ENCODE results near the gene PYGO2. TPM values are rescaled to one million over a fixed set of nuclear protein-coding genes. Genes with fewer than 3 reads are reported as not detected.
"Not testable (repeated sequence)": the region's sequence is repeated elsewhere in the genome, so short reads cannot be mapped to it uniquely, and the experiment has no call there.

The PYGO2 gene
- total RNA-seq, 1 donor from 2014 or later: 42.5 TPM

GRCh38 chr1:154911691-154912550 is 49.7 kb downstream of the PYGO2 start:
- DNase-seq (ENCODE audit: low read depth in 2 of 2): no peak

- no peak for DNase-seq (ENCODE audit: low read depth in 2 of 2)
Measured at GRCh38 chr1:154910851-154911250, 50.7 kb downstream of the PYGO2 start.

DNA sequence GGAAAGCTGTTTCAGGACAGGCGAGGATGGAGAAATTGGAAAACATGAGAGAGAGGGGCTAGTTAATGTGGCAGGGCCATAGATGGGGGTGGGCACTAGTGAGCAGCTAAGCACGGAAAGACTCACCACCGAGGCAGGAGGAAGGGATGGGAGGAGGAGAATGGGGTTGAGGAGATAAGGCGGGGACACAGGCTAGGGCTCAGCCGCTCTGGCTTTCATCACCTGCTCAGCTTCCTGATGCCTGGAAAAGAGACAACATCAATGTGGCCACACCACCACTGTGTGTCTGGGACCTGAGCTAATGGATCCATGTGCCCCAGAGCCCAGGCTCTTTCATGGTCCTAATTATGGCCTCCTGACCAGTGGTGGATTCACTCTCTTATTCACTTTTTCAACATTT is 52.6 kb downstream of the PYGO2 start:
- no peak for DNase-seq (ENCODE audit: low read depth in 2 of 2)

GRCh38 chr1:154908129-154908528 is 53.5 kb downstream of the PYGO2 start:
- DNase-seq (ENCODE audit: low read depth in 2 of 2): not testable (repeated sequence)

Other genes starting within 250 kb of the PYGO2 start
- 0.87 and 0.99 TPM in 2 replicates for gene KCNN3, start 91.5 kb downstream of the PYGO2 start, total RNA-seq
- 7.6 and 13.9 TPM in 2 replicates for gene PMVK, start 25.1 kb downstream of the PYGO2 start, total RNA-seq
- gene PBXIP1, start 5.7 kb downstream of the PYGO2 start, total RNA-seq: 83.9 and 85.2 TPM in 2 replicates
- gene SHC1, start 9.0 kb upstream of the PYGO2 start, total RNA-seq: 175 and 321 TPM in 2 replicates
- gene CKS1B, start 12.9 kb upstream of the PYGO2 start, total RNA-seq: 30.4 and 54.5 TPM in 2 replicates
- gene FLAD1, start 21.6 kb upstream of the PYGO2 start, total RNA-seq: 18.3 and 24.2 TPM in 2 replicates
- gene LENEP, start 31.8 kb upstream of the PYGO2 start, total RNA-seq: 0.40 and 0.44 TPM in 2 replicates
- gene ZBTB7B, start 41.0 kb upstream of the PYGO2 start, total RNA-seq: 7.4 and 10.3 TPM in 2 replicates
- gene DCST2, start 72.0 kb upstream of the PYGO2 start, total RNA-seq: 0.20 TPM in 1 of 2 replicates, not detected in the other
- not detected in 2 replicates for gene DCST1, start 72.0 kb upstream of the PYGO2 start, total RNA-seq
- gene ADAM15, start 89.5 kb upstream of the PYGO2 start, total RNA-seq: 82.5 and 197 TPM in 2 replicates
- gene EFNA4, start 102.0 kb upstream of the PYGO2 start, total RNA-seq: 13.5 and 15.1 TPM in 2 replicates
- 0.79 and 1.3 TPM in 2 replicates for gene EFNA3, start 117.1 kb upstream of the PYGO2 start, total RNA-seq
- gene EFNA1, start 166.1 kb upstream of the PYGO2 start, total RNA-seq: 127 and 129 TPM in 2 replicates
- gene SLC50A1, start 174.1 kb upstream of the PYGO2 start, total RNA-seq: 36.9 and 41.8 TPM in 2 replicates
- 25.5 and 34.9 TPM in 2 replicates for gene DPM3, start 178.7 kb upstream of the PYGO2 start, total RNA-seq
- gene KRTCAP2, start 211.5 kb upstream of the PYGO2 start, total RNA-seq: 169 and 232 TPM in 2 replicates
- gene TRIM46, start 212.1 kb upstream of the PYGO2 start, total RNA-seq: 1.2 and 2.4 TPM in 2 replicates
- 7.9 and 9.2 TPM in 2 replicates for gene THBS3, start 246.1 kb upstream of the PYGO2 start, total RNA-seq
- gene MTX1, start 246.9 kb upstream of the PYGO2 start, total RNA-seq: 28.8 and 31.6 TPM in 2 replicates